HEK293T (cell line): ENCODE measurements around the gene PSTPIP2.

Experiments used
- ARNT ChIP-seq: fragments of 450-650 bp; IDR thresholded peaks from 2 replicates; pipeline ENCODE4 v1.6.1; 2017; ENCODE audit warnings: mild to moderate bottlenecking
- BHLHE40 ChIP-seq: fragments of 450-650 bp; IDR thresholded peaks from 2 replicates; pipeline ENCODE4 v1.6.1; 2016; ENCODE audit warnings: mild to moderate bottlenecking, moderate library complexity, borderline replicate concordance
- FOXK2 ChIP-seq: fragments of 450-650 bp; IDR thresholded peaks from 2 replicates; pipeline ENCODE4 v1.6.1; 2016; ENCODE audit warnings: mild to moderate bottlenecking
- FOXM1 ChIP-seq: fragments of 450-650 bp; IDR thresholded peaks from 2 replicates; pipeline ENCODE4 v1.6.1; 2017; ENCODE audit warnings: mild to moderate bottlenecking, borderline replicate concordance
- SUZ12 ChIP-seq: fragments of 450-650 bp; IDR thresholded peaks from 2 replicates; pipeline ENCODE4 v1.6.1; 2016; ENCODE audit warnings: mild to moderate bottlenecking
- TF ChIP-seq, protein P1 (sequence below): fragments of 450-650 bp; IDR thresholded peaks from 2 replicates; pipeline ENCODE4 v1.6.1; 2016

DNA sequence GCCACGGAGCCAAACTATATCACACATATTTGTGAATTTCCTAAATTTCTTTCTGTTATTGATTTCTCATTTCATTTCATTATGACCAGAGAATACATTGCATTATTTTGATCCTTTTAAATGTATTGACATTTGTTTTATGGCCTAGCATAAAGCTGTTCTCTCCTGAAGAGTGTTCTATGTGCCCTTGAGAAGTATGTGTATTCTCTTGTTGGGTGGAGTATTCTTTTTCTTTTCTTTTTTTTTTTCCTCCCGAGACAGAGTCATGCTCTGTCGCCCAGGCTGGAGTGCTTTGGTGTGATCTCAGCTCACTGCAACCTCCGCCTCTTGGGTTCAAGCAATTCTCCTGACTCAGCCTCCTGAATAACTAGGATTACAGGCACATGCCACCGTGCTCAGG is 37.3 kb upstream of the PSTPIP2 start:
- TF ChIP-seq FOXM1 (no peak), ARNT (no peak), SUZ12 (no peak), BHLHE40 (no peak), FOXK2 (no peak)
- TF ChIP-seq, protein P1, sequence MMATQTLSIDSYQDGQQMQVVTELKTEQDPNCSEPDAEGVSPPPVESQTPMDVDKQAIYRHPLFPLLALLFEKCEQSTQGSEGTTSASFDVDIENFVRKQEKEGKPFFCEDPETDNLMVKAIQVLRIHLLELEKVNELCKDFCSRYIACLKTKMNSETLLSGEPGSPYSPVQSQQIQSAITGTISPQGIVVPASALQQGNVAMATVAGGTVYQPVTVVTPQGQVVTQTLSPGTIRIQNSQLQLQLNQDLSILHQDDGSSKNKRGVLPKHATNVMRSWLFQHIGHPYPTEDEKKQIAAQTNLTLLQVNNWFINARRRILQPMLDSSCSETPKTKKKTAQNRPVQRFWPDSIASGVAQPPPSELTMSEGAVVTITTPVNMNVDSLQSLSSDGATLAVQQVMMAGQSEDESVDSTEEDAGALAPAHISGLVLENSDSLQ = no peak
